Stimulated activated CD4-positive, alpha-beta T cell treated with anti-CD3 and anti-CD28 coated beads, Interleukin-15, amount 100 ng/mL, for 1 hour (primary cell): ENCODE data around the gene CCDC192.

Experiments
- DNase-seq, 2 donors: peaks; one replicate each; pipeline ENCODE4 v3.0.0-alpha.2; 2020; ENCODE audit warnings: low read depth in 1 of 2, low spot score in 1 of 2

The CCDC192 gene

GRCh38 chr5:127916885-127917573 is 213.8 kb downstream of the CCDC192 start:
- no peak for DNase-seq

- DNase-seq = no peak
Measured at GRCh38 chr5:127919006-127919796, 216.0 kb downstream of the CCDC192 start.

DNA sequence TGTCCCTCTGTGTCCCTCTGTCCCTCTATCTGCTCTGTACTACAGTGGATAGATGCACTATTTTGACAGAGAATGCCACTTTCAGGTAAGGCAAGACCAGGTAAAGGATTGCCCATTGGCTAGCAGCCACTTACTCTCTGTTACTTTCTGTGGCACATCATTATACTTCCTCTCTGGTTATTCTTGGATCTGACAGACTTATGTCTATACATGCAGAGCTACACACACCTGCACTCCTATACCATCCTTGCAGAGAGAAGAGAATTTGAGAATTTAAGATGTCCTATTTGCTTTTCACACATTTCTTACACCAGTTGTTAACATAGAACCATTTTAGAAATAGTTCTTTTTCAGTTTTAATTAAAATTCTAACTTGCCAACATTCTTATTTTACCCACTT is 216.6 kb downstream of the CCDC192 start:
- no peak for DNase-seq

DNA sequence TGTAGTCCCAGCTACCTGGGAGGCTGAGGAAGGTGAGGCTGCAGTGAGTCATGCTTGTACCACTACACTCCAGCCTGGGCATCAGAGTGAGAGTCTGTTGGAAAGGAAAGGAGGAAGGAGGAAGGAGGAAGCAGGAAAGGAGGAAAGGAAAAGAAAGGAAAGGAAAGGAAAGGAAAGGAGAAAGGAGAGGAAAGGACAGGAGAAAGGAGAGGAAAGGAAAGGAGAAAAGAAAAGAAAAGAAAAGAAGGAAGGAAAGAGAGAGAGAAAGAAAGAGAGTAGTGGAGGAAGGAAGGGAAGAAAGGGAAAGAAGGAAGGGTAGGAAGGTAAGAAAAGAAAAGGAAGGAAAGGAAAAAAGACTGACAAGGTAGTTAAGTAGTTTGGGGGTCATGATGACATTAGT is 217.7 kb downstream of the CCDC192 start:
- DNase-seq = no peak

DNA sequence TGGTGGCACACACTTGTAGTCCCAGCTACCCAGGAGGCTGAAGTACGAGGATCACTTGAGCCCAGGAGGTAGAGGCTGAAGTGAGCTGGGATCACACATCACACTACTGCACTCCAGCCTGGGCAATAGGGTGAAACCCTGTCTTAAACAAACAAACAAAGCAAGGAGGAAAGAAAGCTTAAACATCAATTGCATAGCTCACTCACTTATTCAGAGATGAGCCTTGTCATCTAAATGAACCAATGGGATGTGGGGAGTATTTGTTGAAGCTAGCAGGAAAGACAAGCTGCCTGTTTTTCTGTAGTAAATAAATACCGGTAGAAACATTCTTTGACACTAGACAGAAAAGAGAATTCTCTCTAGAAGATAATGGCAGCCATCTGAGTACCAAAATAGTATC is 219.4 kb downstream of the CCDC192 start:
- DNase-seq = no peak

- DNase-seq = no peak
Measured at GRCh38 chr5:127923804-127924570, 220.8 kb downstream of the CCDC192 start.

DNA sequence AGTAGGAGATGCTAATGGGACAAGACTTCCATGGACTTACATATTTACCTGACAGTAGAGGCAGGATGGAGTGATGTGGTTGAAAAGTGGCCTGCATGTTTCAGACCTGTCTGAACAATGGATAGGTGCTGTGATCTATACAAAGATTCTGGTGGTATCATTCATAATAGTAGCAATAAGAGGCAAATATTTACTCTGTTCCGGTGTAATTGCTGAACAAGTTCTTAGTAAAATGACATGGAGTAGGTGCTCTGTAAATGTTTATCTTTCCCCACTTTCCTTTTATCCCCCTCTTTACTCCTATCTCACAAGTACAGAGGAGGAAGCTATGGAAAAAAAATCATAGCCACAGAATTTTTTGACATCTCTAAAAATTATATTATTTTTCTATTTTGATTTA is 221.4 kb downstream of the CCDC192 start:
- DNase-seq = no peak

DNA sequence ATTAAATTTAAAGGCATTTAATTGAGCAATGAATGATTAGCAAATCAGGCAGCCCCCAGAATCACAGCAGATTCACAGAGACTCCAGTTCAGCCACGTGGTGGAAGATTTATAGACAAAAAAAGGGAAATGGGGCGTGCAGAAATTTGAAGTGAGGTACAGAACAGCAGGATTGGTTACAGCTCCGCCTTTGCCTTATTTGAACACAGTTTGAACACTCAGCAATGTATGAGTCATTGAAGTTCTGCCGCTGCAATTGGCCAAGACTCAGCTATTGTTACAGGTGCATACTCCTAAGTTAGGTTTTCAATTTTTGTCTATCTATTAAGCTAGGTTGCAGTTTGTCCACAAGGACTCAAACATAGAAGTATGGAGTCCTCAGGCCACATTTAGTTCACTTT is 222.7 kb downstream of the CCDC192 start:
- DNase-seq = no peak

DNA sequence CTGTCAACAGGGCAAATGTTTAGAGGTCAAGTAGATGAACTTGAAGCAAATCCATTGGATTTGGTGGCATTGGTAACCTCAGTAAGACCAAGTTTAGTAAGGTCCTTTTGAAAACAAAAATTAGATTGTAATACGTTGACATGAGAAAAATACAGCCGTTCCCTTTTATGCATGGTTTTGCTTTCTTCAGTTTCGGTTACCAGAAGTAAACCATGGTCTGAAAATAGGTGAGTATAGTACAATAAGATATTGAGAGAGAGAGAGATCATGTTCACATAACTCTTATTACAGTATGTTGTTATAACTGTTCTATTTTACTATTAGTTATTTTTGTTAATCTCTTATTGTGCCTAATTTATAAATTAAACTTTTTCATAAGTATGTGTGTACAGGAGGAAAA is 223.8 kb downstream of the CCDC192 start:
- DNase-seq = no peak

- DNase-seq = no peak
Measured at GRCh38 chr5:127928053-127928452, 224.9 kb downstream of the CCDC192 start.

DNA sequence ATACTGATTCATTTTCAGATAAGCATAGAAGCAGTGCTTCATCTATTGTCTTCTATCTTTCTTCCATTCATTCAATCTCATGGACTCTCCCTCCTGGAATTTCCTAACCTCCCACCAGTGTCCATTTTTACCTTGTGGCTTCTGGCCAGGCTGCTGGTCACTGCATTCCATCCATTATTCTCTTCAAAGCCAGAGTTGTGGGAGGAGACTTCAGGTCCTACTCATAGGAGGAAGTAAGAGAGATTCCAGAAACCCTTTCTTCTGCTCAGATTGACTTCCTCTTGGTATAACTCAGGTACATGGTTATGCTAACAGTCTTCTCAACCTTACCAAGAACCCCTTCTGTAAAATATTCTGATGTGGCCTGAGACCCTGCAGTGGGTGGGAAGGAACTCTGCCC is 227.1 kb downstream of the CCDC192 start:
- no peak for DNase-seq

GRCh38 chr5:127931396-127931795 is 228.2 kb downstream of the CCDC192 start:
- DNase-seq = no peak

GRCh38 chr5:127933348-127933747 is 230.2 kb downstream of the CCDC192 start:
- DNase-seq = no peak

GRCh38 chr5:127934791-127935256 is 231.6 kb downstream of the CCDC192 start:
- DNase-seq = no peak

GRCh38 chr5:127935398-127935797 is 232.2 kb downstream of the CCDC192 start:
- no peak for DNase-seq

- no peak for DNase-seq
Measured at GRCh38 chr5:127936439-127936972, 233.3 kb downstream of the CCDC192 start.

GRCh38 chr5:127938746-127939145 is 235.6 kb downstream of the CCDC192 start:
- DNase-seq = no peak

GRCh38 chr5:127940854-127941253 is 237.7 kb downstream of the CCDC192 start:
- no peak for DNase-seq

GRCh38 chr5:127941646-127942045 is 238.5 kb downstream of the CCDC192 start:
- DNase-seq = no peak

GRCh38 chr5:127942246-127943060 is 239.3 kb downstream of the CCDC192 start:
- no peak for DNase-seq

DNA sequence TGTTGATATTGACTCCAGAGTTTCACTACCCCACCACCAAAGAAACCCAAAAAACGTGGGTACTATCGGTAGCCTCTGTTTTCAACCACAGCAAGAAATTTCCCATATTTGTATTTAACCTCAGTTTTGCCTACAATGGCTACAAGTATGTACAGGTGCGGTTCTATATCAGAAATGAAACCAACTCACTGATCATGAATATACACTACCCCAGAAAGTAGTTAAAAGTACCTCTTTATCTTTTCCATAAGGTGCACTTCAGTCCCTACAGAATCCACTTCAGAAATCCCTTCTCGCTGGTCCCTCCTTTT is 239.8 kb downstream of the CCDC192 start:
- DNase-seq = no peak
